Activated CD8-positive, alpha-beta T cell treated with anti-CD3 and anti-CD28 coated beads, Interleukin-2, amount 10 ng/mL, durations not matched to agents 7 days and 5 days (primary cell): ENCODE results near the gene BCL7C. TPM values are rescaled to one million over a fixed set of nuclear protein-coding genes. Genes with fewer than 3 reads are reported as not detected.
"Not testable (repeated sequence)": the region's sequence is repeated elsewhere in the genome, so short reads cannot be mapped to it uniquely, and the experiment has no call there.

Experiments used
- ATAC-seq: fragments of 150-1000 bp; cut with Tn5 transposase; one replicate; pipeline ENCODE4 v1.10.0; 2021; ENCODE audit warnings: moderate library complexity
- CTCF ChIA-PET: fragments of 350-600 bp; sonication (Branson Sonifier 250); formaldehyde crosslinking; loops from one replicate; lab custom pipeline; 2021; ENCODE audit warnings: antibody characterized with exemption; lab: Charles Lee
- POLR2A ChIA-PET: fragments of 350-600 bp; sonication (Branson Sonifier 250); formaldehyde crosslinking; loops from one replicate; lab custom pipeline; 2021; ENCODE audit warnings: antibody characterized with exemption; lab: Charles Lee
- DNase-seq: peaks from one replicate; pipeline ENCODE4 v3.0.0-alpha.2; 2020
- H3K27ac Mint-ChIP-seq: one replicate; pipeline ENCODE4 v1.8.0; 2021; ENCODE audit warnings: mild to moderate bottlenecking, mixed read lengths
- H3K27me3 Mint-ChIP-seq: one replicate; pipeline ENCODE4 v1.8.0; 2021; ENCODE audit warnings: low read depth, mixed read lengths
- H3K36me3 Mint-ChIP-seq: one replicate; pipeline ENCODE4 v1.8.0; 2021; ENCODE audit warnings: low read depth, mixed read lengths
- H3K4me1 Mint-ChIP-seq: one replicate; pipeline ENCODE4 v1.8.0; 2021; ENCODE audit warnings: low read depth, mixed read lengths
- H3K4me3 Mint-ChIP-seq: one replicate; pipeline ENCODE4 v1.8.0; 2021; ENCODE audit warnings: mild to moderate bottlenecking, mixed read lengths
- H3K9me3 Mint-ChIP-seq: one replicate; pipeline ENCODE4 v1.8.0; 2022; ENCODE audit warnings: mixed read lengths; ENCODE audit not compliant: insufficient read depth
- total RNA-seq, 2 experiments: library from RNA; stranded (reverse); gene quantifications; one replicate each; pipeline ENCODE4 v1.2.3, GENCODE V29; 2021

The BCL7C gene
- total RNA-seq, 2 experiments from 2014 or later, result 30.3 to 34.5 TPM

GRCh38 chr16:30893417-30893743 is 497 bp downstream of the BCL7C start:
- ATAC-seq (peak; percentile 14), DNase-seq (peak; percentile 49)
- POLR2A ChIA-PET, result interaction anchor here (1.4 to 3.2 kb wide), 2 partner anchors 9 to 18 kb away, joined by 6 to 26 read pairs; no protein-coding TSS in a partner anchor
- Mint-ChIP-seq H3K4me3 (peak overlapping the region; percentile 88), H3K36me3 (peaks cover 18% of the 10 kb centered on the region), H3K27ac (peak overlapping the region; percentile 85), H3K27me3 (no peaks in the 10 kb centered on the region), H3K4me1 (peaks cover 44% of the 10 kb centered on the region), H3K9me3 (no peaks in the 10 kb centered on the region)
- CTCF ChIA-PET, result interaction anchor here (1.1 to 3.0 kb wide), 3 partner anchors 8 to 80 kb away, joined by 3 to 17 read pairs (median 9); no protein-coding TSS in a partner anchor

DNA sequence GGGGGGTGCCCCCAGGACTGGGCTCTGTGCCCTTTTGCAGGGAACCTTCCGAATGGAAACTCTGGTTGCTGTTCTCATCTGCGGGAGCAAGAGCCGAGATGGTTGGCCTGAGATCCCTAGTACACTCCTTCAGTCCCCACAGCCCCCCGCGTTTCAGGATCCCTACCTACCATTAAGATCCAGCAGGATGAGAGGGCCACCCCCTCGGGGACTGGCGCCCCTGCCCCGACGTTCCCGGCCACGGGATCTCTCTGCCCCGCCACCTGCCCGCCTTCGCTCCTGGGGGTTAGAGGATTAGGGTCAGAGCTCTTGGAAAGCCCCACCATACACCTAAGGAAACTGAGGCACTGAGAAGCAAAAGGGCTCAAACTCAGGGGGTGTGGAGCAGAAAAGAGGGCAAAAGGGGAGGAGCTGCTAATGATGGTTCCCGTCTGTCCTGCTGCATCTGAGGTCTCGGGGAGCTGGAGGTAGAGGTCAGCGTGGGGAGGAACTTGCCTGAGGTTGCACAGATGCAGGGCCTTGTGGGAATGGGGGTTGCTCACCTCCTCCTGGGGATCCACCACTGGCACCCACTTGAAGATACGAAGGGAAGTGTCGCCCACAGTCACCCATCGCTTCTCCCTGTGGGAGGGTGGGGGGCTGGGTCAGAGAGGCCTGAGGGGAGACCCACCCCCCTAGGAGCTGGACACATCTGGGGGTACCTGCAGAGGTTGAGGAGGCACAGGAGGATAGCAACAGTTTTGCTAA is 1.0 kb downstream of the BCL7C start:
- peaks cover 20% of the 10 kb centered on the region for H3K36me3 Mint-ChIP-seq
- ChIA-PET CTCF (interaction anchor here (1.1 to 3.0 kb wide), 3 partner anchors 9 to 79 kb away, joined by 3 to 17 read pairs (median 9); no protein-coding TSS in a partner anchor), POLR2A (interaction anchor here (1.0 to 3.2 kb wide), 3 partner anchors 9 to 78 kb away, joined by 3 to 26 read pairs (median 6); no protein-coding TSS in a partner anchor)
- no peaks in the 10 kb centered on the region for H3K27me3 Mint-ChIP-seq
- no peaks in the 10 kb centered on the region for H3K9me3 Mint-ChIP-seq
- H3K27ac Mint-ChIP-seq, result peak overlapping the region; percentile 85
- H3K4me3 Mint-ChIP-seq, result peak overlapping the region; percentile 88
- peaks cover 44% of the 10 kb centered on the region for H3K4me1 Mint-ChIP-seq
- ATAC-seq (no peak), DNase-seq (no peak)

DNA sequence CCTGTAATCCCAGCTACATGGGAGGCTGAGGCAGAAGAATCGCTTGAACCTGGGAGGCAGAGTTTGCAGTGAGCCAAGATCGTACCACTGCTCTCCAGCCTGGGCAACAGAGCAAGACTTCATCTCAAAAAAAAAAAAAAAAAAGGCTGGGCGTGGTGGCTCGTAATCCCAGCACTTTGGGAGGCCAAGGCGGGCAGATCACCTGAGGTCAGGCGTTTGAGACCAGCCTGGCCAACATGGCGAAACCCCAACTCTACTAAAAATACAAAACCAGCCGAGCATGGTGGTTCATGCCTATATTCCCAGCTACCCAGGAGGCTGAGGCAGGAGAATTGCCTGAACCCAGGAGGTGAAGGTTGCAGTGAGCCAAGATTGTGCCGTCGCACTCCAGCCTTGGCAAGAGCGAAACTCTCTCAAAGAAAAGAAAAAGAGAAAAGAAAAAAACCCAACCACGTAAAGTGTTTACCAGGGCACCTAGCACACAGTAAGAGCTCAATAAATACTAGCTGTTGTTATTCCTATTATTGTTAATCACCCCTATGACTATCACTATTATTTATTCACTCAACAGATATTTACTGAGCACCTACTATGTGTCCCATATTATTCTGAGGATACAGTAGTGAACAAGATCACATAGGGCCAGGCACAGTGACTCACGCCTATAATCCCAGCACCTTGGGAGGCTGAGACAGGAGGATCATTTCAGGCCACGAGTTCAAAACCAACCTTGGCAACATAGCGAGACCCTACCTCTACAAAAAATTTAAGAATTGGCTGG is 2.6 kb downstream of the BCL7C start:
- ChIA-PET POLR2A (interaction anchor here (2.3 to 3.2 kb wide), 2 partner anchors 11 to 16 kb away, joined by 12 to 26 read pairs; no protein-coding TSS in a partner anchor), CTCF (interaction anchor here (1.8 to 3.0 kb wide), 2 partner anchors 10 to 46 kb away, joined by 9 to 17 read pairs; no protein-coding TSS in a partner anchor)
- Mint-ChIP-seq H3K36me3 (peaks cover 26% of the 10 kb centered on the region), H3K4me1 (peaks cover 35% of the 10 kb centered on the region)
- not testable (repeated sequence) for DNase-seq, H3K27ac Mint-ChIP-seq, H3K27me3 Mint-ChIP-seq, ATAC-seq, H3K4me3 Mint-ChIP-seq, H3K9me3 Mint-ChIP-seq

DNA sequence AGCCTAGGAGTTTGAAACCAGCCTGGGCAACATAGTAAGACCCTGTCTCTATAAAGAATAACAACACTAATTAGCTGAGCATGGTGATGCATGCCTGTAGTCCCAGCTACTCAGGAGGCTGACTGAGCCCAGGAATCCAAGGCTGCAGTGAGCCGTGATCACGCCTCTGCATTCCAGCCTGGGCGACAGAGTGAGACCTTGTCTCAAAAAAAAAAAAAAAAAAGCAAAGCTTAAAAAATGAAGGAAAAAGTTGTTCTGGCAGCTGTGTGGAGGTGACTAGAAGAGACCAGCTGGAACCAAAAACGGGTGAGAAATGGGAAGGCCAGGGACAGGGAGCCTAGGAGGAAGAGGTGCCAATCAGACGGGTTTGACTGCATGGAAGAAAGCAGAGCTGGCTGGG is 4.2 kb downstream of the BCL7C start:
- Mint-ChIP-seq H3K36me3 (peaks cover 32% of the 10 kb centered on the region), H3K9me3 (no peaks in the 10 kb centered on the region), H3K27me3 (no peaks in the 10 kb centered on the region), H3K4me1 (peaks cover 28% of the 10 kb centered on the region), H3K27ac (no peak overlapping the region), H3K4me3 (no peak overlapping the region)
- ChIA-PET CTCF (no interaction called here), POLR2A (interaction anchor here (1.9 to 2.3 kb wide), 2 partner anchors 12 to 14 kb away, joined by 6 to 12 read pairs; no protein-coding TSS in a partner anchor)
- DNase-seq (no peak), ATAC-seq (no peak)

GRCh38 chr16:30888856-30889499 is 4.9 kb downstream of the BCL7C start:
- peak overlapping the region; percentile 3 for H3K27ac Mint-ChIP-seq
- no peak overlapping the region for H3K4me3 Mint-ChIP-seq
- POLR2A ChIA-PET, result interaction anchor here (1.9 kb wide), 1 partner anchor 13 kb away, joined by 6 read pairs; no protein-coding TSS in a partner anchor

DNA sequence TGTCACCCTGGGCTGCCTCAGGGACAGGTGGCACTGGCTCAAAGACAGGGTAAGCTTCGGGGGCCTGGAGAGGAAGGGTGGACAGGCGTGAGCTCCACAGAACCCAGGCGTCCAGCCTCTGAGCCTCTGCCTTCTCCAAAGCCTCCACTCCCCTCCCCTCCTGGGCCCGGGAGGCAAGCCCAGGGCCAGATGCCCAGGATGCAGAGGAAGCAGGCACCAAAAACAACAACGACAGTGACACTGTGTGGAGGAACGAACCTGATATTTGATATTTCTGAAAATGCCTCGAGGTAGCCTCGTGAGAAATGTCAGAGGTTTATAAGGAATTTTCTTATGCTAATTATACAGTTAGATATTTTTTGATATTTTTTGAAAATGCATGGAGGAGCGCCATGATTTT is 6.0 kb downstream of the BCL7C start:
- H3K36me3 Mint-ChIP-seq, result peaks cover 36% of the 10 kb centered on the region
- DNase-seq (no peak), ATAC-seq (no peak)
- no peak overlapping the region for H3K27ac Mint-ChIP-seq
- H3K27me3 Mint-ChIP-seq, result no peaks in the 10 kb centered on the region
- peaks cover 20% of the 10 kb centered on the region for H3K4me1 Mint-ChIP-seq
- CTCF ChIA-PET, result interaction anchor here (1.7 kb wide), 1 partner anchor 43 kb away, joined by 6 read pairs; no protein-coding TSS in a partner anchor
- H3K4me3 Mint-ChIP-seq, result no peak overlapping the region
- POLR2A ChIA-PET, result no interaction called here
- H3K9me3 Mint-ChIP-seq, result no peaks in the 10 kb centered on the region

More at GRCh38 chr16:30888856-30889499, 4.9 kb downstream of the BCL7C start:
- ATAC-seq (no peak), DNase-seq (no peak)
- no peaks in the 10 kb centered on the region for H3K9me3 Mint-ChIP-seq
- CTCF ChIA-PET, result interaction anchor here (1.7 kb wide), 1 partner anchor 44 kb away, joined by 6 read pairs; no protein-coding TSS in a partner anchor
- H3K27me3 Mint-ChIP-seq, result no peaks in the 10 kb centered on the region
- peaks cover 33% of the 10 kb centered on the region for H3K36me3 Mint-ChIP-seq
- H3K4me1 Mint-ChIP-seq, result peaks cover 22% of the 10 kb centered on the region

- ChIA-PET CTCF (interaction anchor here (0.8 kb wide), 1 partner anchor 41 kb away, joined by 3 read pairs; no protein-coding TSS in a partner anchor), POLR2A (interaction anchor here (0.6 to 1.8 kb wide), 2 partner anchors 10 to 41 kb away, joined by 3 to 6 read pairs; no protein-coding TSS in a partner anchor)
- H3K36me3 Mint-ChIP-seq, result peaks cover 38% of the 10 kb centered on the region
- no peaks in the 10 kb centered on the region for H3K9me3 Mint-ChIP-seq
- DNase-seq (no peak), ATAC-seq (no peak)
- no peaks in the 10 kb centered on the region for H3K27me3 Mint-ChIP-seq
- no peak overlapping the region for H3K27ac Mint-ChIP-seq
- H3K4me3 Mint-ChIP-seq, result no peak overlapping the region
- H3K4me1 Mint-ChIP-seq, result peaks cover 29% of the 10 kb centered on the region
These were observed 7.7 kb downstream of the BCL7C start for GRCh38 chr16:30886145-30886544.

DNA sequence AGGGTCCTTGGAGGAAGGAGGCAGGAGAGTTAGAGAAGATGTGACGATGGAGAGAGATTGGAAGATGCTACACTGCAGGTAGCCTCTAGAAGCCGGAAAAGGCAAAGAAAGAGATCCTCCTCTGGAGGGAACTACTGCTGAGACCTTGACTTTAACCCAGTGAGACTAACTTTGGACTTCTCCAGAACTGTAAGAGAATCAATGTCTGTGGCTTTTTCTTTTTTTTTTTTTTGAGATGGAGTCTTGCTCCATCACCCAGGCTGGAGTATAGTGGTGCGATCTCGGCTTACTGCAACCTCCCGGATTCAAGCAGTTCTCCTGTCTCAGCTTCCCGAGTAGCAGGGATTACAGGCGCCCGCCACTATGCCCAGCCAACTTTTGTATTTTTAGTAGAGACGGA is 8.7 kb downstream of the BCL7C start:
- peaks cover 34% of the 10 kb centered on the region for H3K4me1 Mint-ChIP-seq
- no peaks in the 10 kb centered on the region for H3K9me3 Mint-ChIP-seq
- H3K27ac Mint-ChIP-seq, result no peak overlapping the region
- ChIA-PET CTCF (no interaction called here), POLR2A (interaction anchor here (0.6 to 1.8 kb wide), 2 partner anchors 9 to 20 kb away, joined by 3 to 6 read pairs; no protein-coding TSS in a partner anchor)
- no peak overlapping the region for H3K4me3 Mint-ChIP-seq
- H3K27me3 Mint-ChIP-seq, result no peaks in the 10 kb centered on the region
- DNase-seq (no peak), ATAC-seq (no peak)
- peaks cover 40% of the 10 kb centered on the region for H3K36me3 Mint-ChIP-seq

GRCh38 chr16:30884760-30885159 is 9.1 kb downstream of the BCL7C start:
- H3K27me3 Mint-ChIP-seq, result no peaks in the 10 kb centered on the region
- ChIA-PET CTCF (no interaction called here), POLR2A (interaction anchor here (0.6 to 1.8 kb wide), 2 partner anchors 9 to 20 kb away, joined by 3 to 6 read pairs; no protein-coding TSS in a partner anchor)
- ATAC-seq, result no peak
- peaks cover 34% of the 10 kb centered on the region for H3K4me1 Mint-ChIP-seq
- H3K9me3 Mint-ChIP-seq, result no peaks in the 10 kb centered on the region
- H3K27ac Mint-ChIP-seq, result no peak overlapping the region
- peaks cover 41% of the 10 kb centered on the region for H3K36me3 Mint-ChIP-seq
- no peak overlapping the region for H3K4me3 Mint-ChIP-seq
- DNase-seq, result no peak

DNA sequence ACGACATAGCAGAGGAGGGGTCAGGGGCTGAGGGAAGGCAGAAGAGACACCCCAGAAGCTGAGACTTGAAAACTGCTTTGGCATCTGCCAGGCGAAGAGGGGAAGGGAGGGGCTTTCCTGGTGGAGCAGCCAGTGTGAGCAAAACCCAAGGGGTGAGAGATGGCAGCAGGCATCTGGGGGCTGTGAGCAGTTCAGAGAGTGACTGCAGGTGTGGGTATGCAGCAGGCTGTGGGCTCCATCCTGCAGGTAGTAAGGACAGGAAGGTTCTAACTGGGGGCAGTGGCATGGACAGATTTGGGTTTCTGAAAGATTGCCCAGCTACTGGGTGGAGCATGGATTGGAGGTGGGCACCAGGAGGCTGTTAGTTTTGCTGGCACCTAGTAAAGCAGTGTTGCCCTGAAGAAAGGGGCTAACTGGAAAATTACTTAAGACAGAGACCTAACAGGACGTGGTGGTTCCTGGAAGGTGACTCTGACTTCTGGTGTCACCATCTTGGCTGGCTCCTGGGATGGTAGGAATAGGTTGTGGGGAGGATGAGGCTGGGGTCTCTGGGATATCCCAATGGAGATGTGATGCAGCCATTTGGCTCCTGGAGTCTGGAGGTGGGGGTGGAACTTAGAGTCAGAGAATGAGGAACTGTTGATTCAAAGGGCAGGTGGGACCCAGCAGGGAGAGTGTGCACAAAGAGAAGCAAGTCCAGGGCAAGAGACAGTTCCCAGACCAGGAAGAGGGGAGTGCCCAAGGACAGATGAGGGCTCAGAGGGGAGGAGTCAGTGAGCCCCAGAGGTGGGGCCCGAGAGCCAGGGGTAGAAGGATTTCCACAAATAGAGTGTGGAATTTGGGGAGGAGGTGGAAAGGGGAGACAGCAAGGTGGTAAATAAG is 11.2 kb downstream of the BCL7C start:
- peak; percentile 54 for ATAC-seq
- no peaks in the 10 kb centered on the region for H3K9me3 Mint-ChIP-seq
- CTCF ChIA-PET, result interaction anchor here (1.2 to 1.6 kb wide), 2 partner anchors 38 kb away, joined by 4 to 5 read pairs; no protein-coding TSS in a partner anchor
- H3K4me3 Mint-ChIP-seq, result peak overlapping the region; percentile 5
- peak overlapping the region; percentile 87 for H3K27ac Mint-ChIP-seq
- POLR2A ChIA-PET, result interaction anchor here (1.9 kb wide), 1 partner anchor 19 kb away, joined by 14 read pairs; no protein-coding TSS in a partner anchor
- peaks cover 38% of the 10 kb centered on the region for H3K36me3 Mint-ChIP-seq
- DNase-seq, result peak; percentile 30
- no peaks in the 10 kb centered on the region for H3K27me3 Mint-ChIP-seq
- peaks cover 34% of the 10 kb centered on the region for H3K4me1 Mint-ChIP-seq
